ENCODE results near the gene TOP3B. TPM values are rescaled to one million over a fixed set of nuclear protein-coding genes. Genes with fewer than 3 reads are reported as not detected.

TOP3B gene
- total and polyA plus RNA-seq, 9 of the 15 experiments (the other 6 are each of a cell fraction or from before 2014, with no cell fraction given): 3.0 to 188 (median 112) TPM

- Histone ChIP-seq H3K9me3 (replicated peaks; ENCODE audit: control insufficient read depth, insufficient read depth, low read depth, low read length) (no peaks in the 10 kb centered on the region), H3K4me3 (no peak overlapping the region), H3K9ac (ENCODE audit: insufficient read depth in 1 of 2, low read depth in 2 of 2, low read length in 2 of 2) (peak overlapping the region in 1 of 2 experiments; percentile 39; a peak in 1 of 4 replicates), H4K20me1 (replicated peaks; ENCODE audit: control insufficient read depth, insufficient read depth, low read length) (peaks cover 21% of the 10 kb centered on the region), H3K4me2 (ENCODE audit: insufficient read depth, low read length) (no peak overlapping the region), H3K4me1 (replicated peaks in 1 of 2; ENCODE audit: control insufficient read depth in 2 of 2, insufficient read depth in 2 of 2, low read length in 2 of 2) (peaks cover 5 to 27% of the 10 kb centered on the region in 2 experiments), H3K79me2 (ENCODE audit: control insufficient read depth, insufficient read depth, low read length) (no peaks in the 10 kb centered on the region), H2AFZ (ENCODE audit: low read depth, low read length) (no peak overlapping the region), H3K36me3 (ENCODE audit: control insufficient read depth, insufficient read depth, low read length) (no peaks in the 10 kb centered on the region), H3K9me1 (ENCODE audit: control insufficient read depth, insufficient read depth, low read length) (no peaks in the 10 kb centered on the region), H3K27me3 (ENCODE audit: control insufficient read depth in 2 of 2, insufficient read depth in 2 of 2, low read length in 2 of 2) (no peaks in the 10 kb centered on the region), H3K27ac (ENCODE audit: extremely low read depth, low read depth, low read length) (no peak overlapping the region)
- BruUV-seq (replicated peaks): no TSS peak
- no peak for FAIRE-seq
- POLR2A ChIA-PET: interaction anchor here (0.6 to 49.7 kb wide), 16 partner anchors 4 to 330 kb away, joined by 3 to 1041 read pairs (median 4); partner anchors contain the start of genes MAPK1 and PPM1F
- 33% methylated on average over 4 of the region's 4 CpGs for WGBS (ENCODE audit: insufficient coverage, low coverage, missing lambda C conversion rate)
- no peak for DNase-seq (ENCODE audit: extremely low read depth in 1 of 4, low spot score in 3 of 4)
- ATAC-seq: peak; percentile 17
- intact Hi-C loops (cut with micrococcal nuclease): no loop called here
- in situ Hi-C loops (cut with MboI): no loop called here
- CTCF ChIA-PET (ENCODE audit: low intra/inter-chr PET ratio): no interaction called here
- TF ChIP-seq, protein P1, sequence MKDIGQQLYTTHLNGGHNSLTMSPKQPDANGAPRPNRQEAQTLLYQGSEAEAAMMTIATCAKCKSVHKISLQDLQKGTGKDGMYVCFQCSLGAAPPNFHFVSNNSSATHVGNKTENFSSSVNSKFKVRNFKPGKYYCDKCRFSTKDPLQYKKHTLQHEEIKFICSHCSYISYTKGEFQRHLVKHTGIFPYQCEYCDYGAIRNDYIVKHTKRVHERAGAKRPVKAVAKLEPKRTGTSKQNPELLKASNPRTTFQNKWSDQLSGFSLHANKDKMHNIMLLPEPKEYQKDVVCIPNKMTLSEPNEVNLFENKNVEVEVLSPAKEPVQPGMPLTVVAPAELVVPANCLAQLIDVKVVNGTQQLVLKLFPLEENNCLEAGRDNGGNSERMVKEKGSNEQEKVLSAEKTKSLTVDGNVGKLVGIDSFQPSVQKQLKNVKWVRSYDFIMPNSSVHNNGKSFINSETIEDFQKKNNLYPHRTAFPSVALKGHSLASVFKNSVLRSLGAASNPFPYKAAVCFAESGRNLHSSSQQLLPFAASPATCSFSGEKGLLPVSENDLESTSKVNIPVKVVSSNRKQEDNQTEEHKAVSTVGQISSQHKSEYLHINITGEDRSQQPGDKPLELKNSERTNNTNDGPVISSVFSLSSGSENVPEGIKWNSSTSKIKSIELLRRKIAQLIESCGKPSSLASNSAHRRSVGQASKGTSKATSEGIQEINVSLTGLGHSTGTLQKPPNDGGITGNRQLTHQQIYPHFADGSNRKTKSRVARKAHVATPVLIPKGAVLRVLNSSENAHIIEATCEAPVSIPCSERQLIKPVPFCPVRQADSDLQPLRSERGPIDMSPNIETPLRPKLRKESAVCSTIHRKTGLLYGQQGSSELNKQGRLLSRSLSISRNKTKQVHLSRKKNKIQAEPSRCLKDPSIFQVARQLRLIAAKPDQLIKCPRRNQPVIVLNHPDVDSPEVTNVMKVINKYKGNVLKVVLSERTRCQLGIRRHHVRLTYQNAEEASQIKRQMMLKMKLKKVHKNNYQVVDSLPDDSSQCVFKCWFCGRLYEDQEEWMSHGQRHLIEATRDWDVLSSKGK (CRISPR knock-in tag; IDR thresholded peaks at IDR 0.05): no peak
- TF ChIP-seq MTF1 (CRISPR knock-in tag; IDR thresholded peaks at IDR 0.05; ENCODE audit: borderline replicate concordance): no peak
- TF ChIP-seq, protein P2, sequence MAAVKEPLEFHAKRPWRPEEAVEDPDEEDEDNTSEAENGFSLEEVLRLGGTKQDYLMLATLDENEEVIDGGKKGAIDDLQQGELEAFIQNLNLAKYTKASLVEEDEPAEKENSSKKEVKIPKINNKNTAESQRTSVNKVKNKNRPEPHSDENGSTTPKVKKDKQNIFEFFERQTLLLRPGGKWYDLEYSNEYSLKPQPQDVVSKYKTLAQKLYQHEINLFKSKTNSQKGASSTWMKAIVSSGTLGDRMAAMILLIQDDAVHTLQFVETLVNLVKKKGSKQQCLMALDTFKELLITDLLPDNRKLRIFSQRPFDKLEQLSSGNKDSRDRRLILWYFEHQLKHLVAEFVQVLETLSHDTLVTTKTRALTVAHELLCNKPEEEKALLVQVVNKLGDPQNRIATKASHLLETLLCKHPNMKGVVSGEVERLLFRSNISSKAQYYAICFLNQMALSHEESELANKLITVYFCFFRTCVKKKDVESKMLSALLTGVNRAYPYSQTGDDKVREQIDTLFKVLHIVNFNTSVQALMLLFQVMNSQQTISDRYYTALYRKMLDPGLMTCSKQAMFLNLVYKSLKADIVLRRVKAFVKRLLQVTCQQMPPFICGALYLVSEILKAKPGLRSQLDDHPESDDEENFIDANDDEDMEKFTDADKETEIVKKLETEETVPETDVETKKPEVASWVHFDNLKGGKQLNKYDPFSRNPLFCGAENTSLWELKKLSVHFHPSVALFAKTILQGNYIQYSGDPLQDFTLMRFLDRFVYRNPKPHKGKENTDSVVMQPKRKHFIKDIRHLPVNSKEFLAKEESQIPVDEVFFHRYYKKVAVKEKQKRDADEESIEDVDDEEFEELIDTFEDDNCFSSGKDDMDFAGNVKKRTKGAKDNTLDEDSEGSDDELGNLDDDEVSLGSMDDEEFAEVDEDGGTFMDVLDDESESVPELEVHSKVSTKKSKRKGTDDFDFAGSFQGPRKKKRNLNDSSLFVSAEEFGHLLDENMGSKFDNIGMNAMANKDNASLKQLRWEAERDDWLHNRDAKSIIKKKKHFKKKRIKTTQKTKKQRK (IDR thresholded peaks at IDR 0.05; ENCODE audit: borderline replicate concordance, low read depth, low read length): no peak
- TF ChIP-seq RBM25 (IDR thresholded peaks at IDR 0.05; ENCODE audit: low read depth, low read length, severe bottlenecking): no peak
- TF ChIP-seq GTF2A2 (tag; IDR thresholded peaks at IDR 0.05): no peak
- TF ChIP-seq RHOXF2B (CRISPR knock-in tag; conservative IDR thresholded peaks at IDR 0.05): no peak
- no peak for TF ChIP-seq RBM34 (IDR thresholded peaks at IDR 0.05; ENCODE audit: borderline replicate concordance, insufficient read depth, low read length)
- no peak for TF ChIP-seq ZBTB5 (IDR thresholded peaks at IDR 0.05)
- no peak for TF ChIP-seq TBP (optimal IDR thresholded peaks at IDR 0.05; ENCODE audit: low read depth, low read length)
- TF ChIP-seq, protein P3, sequence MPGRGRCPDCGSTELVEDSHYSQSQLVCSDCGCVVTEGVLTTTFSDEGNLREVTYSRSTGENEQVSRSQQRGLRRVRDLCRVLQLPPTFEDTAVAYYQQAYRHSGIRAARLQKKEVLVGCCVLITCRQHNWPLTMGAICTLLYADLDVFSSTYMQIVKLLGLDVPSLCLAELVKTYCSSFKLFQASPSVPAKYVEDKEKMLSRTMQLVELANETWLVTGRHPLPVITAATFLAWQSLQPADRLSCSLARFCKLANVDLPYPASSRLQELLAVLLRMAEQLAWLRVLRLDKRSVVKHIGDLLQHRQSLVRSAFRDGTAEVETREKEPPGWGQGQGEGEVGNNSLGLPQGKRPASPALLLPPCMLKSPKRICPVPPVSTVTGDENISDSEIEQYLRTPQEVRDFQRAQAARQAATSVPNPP (IDR thresholded peaks at IDR 0.05; ENCODE audit: borderline replicate concordance, insufficient read depth, insufficient read length): no peak
- TF ChIP-seq NBN (IDR thresholded peaks at IDR 0.05; ENCODE audit: low read depth): no peak
These were observed 66.8 kb downstream of the TOP3B start for GRCh38 chr22:21915624-21916308.
